ENCODE results near the gene MRPL37.

GRCh38 chr1:54227091-54227602 is 27.2 kb downstream of the MRPL37 start:
- TF ChIP-seq CTCF (IDR thresholded peaks at IDR 0.05) (no peak), POLR2A (IDR thresholded peaks at IDR 0.05) (no peak)
